Stimulated activated CD8-positive, alpha-beta memory T cell treated with anti-CD3 and anti-CD28 coated beads, Interleukin-12 subunit alpha, Interleukin-12 subunit beta, amount 100 ng/mL, for 24 hours (primary cell): Measurements from ENCODE around the gene CHID1.

Experiments
- DNase-seq: peaks from one replicate; pipeline ENCODE4 v3.0.0-alpha.2; 2020; ENCODE audit errors: extremely low read depth

Gene CHID1

GRCh38 chr11:836700-837099 is 73.9 kb downstream of the CHID1 start:
- DNase-seq, result no peak

- no peak for DNase-seq
Measured at GRCh38 chr11:836274-836673, 74.3 kb downstream of the CHID1 start.

- no peak for DNase-seq
Measured at GRCh38 chr11:834371-835316, 76.0 kb downstream of the CHID1 start.

GRCh38 chr11:833849-834311 is 76.7 kb downstream of the CHID1 start:
- DNase-seq, result no peak

- no peak for DNase-seq
Measured at GRCh38 chr11:833114-833791, 77.4 kb downstream of the CHID1 start.

- DNase-seq, result no peak
Measured at GRCh38 chr11:832529-833113, 78.0 kb downstream of the CHID1 start, which contains the start of gene CD151. TSS of gene CD151 (plus strand) at chr11:832952. CDS start at chr11:836070, 3,118 bp downstream.

GRCh38 chr11:831961-832528 is 78.6 kb downstream of the CHID1 start:
- no peak for DNase-seq

- DNase-seq, result no peak
Measured at GRCh38 chr11:831118-831864, 79.3 kb downstream of the CHID1 start.

GRCh38 chr11:830295-831117 is 80.1 kb downstream of the CHID1 start:
- DNase-seq, result no peak

- no peak for DNase-seq
Measured at GRCh38 chr11:829847-830294, 80.7 kb downstream of the CHID1 start.

GRCh38 chr11:829176-829846 is 81.3 kb downstream of the CHID1 start:
- DNase-seq, result no peak

- no peak for DNase-seq
Measured at GRCh38 chr11:828506-829175, 82.0 kb downstream of the CHID1 start.

GRCh38 chr11:827897-828192 is 82.8 kb downstream of the CHID1 start, which contains the start of gene CRACR2B:
TSS of gene CRACR2B (plus strand) at chr11:827919. CDS start at chr11:828608, 689 bp downstream.
- no peak for DNase-seq

GRCh38 chr11:827146-827896 is 83.3 kb downstream of the CHID1 start:
- no peak for DNase-seq

- no peak for DNase-seq
Measured at GRCh38 chr11:826836-827145, 83.8 kb downstream of the CHID1 start.

GRCh38 chr11:826227-826621 is 84.4 kb downstream of the CHID1 start:
- no peak for DNase-seq

- no peak for DNase-seq
Measured at GRCh38 chr11:825366-826226, 85.0 kb downstream of the CHID1 start.

GRCh38 chr11:824942-825341 is 85.7 kb downstream of the CHID1 start:
- DNase-seq, result no peak
